ENCODE data around the gene PREX1.

The PREX1 gene

GRCh38 chr20:48732081-48732829 lies 95.5 kb downstream of the PREX1 start:
- no peak for DNase-seq (ENCODE audit: low spot score)

GRCh38 chr20:48731536-48731935 lies 96.3 kb downstream of the PREX1 start:
- no peak for DNase-seq (ENCODE audit: low spot score)

GRCh38 chr20:48730977-48731376 lies 96.8 kb downstream of the PREX1 start:
- DNase-seq (ENCODE audit: low spot score), result no peak

GRCh38 chr20:48729538-48729937 lies 98.3 kb downstream of the PREX1 start:
- DNase-seq (ENCODE audit: low spot score), result no peak

GRCh38 chr20:48728042-48728825 lies 99.6 kb downstream of the PREX1 start:
- DNase-seq (ENCODE audit: low spot score), result no peak

- no peak for DNase-seq (ENCODE audit: low spot score)
Measured at GRCh38 chr20:48727226-48727625, 100.6 kb downstream of the PREX1 start.

- no peak for DNase-seq (ENCODE audit: low spot score)
Measured at GRCh38 chr20:48725555-48725991, 102.2 kb downstream of the PREX1 start.

GRCh38 chr20:48724891-48725554 lies 102.8 kb downstream of the PREX1 start:
- DNase-seq (ENCODE audit: low spot score), result no peak

- DNase-seq (ENCODE audit: low spot score), result no peak
Measured at GRCh38 chr20:48724382-48724781, 103.4 kb downstream of the PREX1 start.

GRCh38 chr20:48723308-48724264 lies 104.2 kb downstream of the PREX1 start:
- no peak for DNase-seq (ENCODE audit: low spot score)

- DNase-seq (ENCODE audit: low spot score), result peak; percentile 53
Measured at GRCh38 chr20:48722737-48723191, 105.0 kb downstream of the PREX1 start.

GRCh38 chr20:48722002-48722731 lies 105.6 kb downstream of the PREX1 start:
- DNase-seq (ENCODE audit: low spot score), result no peak

- DNase-seq (ENCODE audit: low spot score), result no peak
Measured at GRCh38 chr20:48721324-48722001, 106.3 kb downstream of the PREX1 start.

- no peak for DNase-seq (ENCODE audit: low spot score)
Measured at GRCh38 chr20:48720256-48720985, 107.4 kb downstream of the PREX1 start.

- no peak for DNase-seq (ENCODE audit: low spot score)
Measured at GRCh38 chr20:48719598-48720255, 108.1 kb downstream of the PREX1 start.

GRCh38 chr20:48718786-48719578 lies 108.8 kb downstream of the PREX1 start:
- no peak for DNase-seq (ENCODE audit: low spot score)

GRCh38 chr20:48717680-48718223 lies 110.0 kb downstream of the PREX1 start:
- DNase-seq (ENCODE audit: low spot score), result peak; percentile 34
